Hepatocyte (in vitro differentiated cells): ENCODE results near the gene SLC34A1. TPM values are rescaled to one million over a fixed set of nuclear protein-coding genes. Genes with fewer than 3 reads are reported as not detected.

ENCODE experiments used
- DNase-seq: peaks from one replicate; pipeline ENCODE4 v3.0.0-alpha.2; 2016; ENCODE audit warnings: low spot score
- H2AFZ ChIP-seq: fragments of 200-600 bp; sonication (generic); 2 replicates; pipeline ENCODE4 v1.6.0; 2016; ENCODE audit warnings: antibody characterized with exemption, mild to moderate bottlenecking
- H3K27ac ChIP-seq: fragments of 200-600 bp; sonication (generic); 2 replicates; pipeline ENCODE4 v1.5.1; 2016; ENCODE audit warnings: mild to moderate bottlenecking
- H3K27me3 ChIP-seq: fragments of 200-600 bp; sonication (generic); 2 replicates; pipeline ENCODE4 v1.6.1; 2016
- H3K36me3 ChIP-seq: fragments of 200-600 bp; sonication (generic); replicated peaks from 2 replicates; pipeline ENCODE4 v1.5.1; 2016; ENCODE audit warnings: low read depth; ENCODE audit not compliant: insufficient read depth
- H3K4me1 ChIP-seq: fragments of 200-600 bp; sonication (generic); 2 replicates; pipeline ENCODE4 v1.5.1; 2016; ENCODE audit warnings: mild to moderate bottlenecking, moderate library complexity; ENCODE audit not compliant: insufficient read depth
- H3K4me2 ChIP-seq: fragments of 200-600 bp; sonication (generic); 2 replicates; pipeline ENCODE4 v1.6.0; 2016
- H3K4me3 ChIP-seq: fragments of 200-600 bp; sonication (generic); 2 replicates; pipeline ENCODE4 v1.5.1; 2016; ENCODE audit warnings: mild to moderate bottlenecking
- H3K79me2 ChIP-seq: fragments of 200-600 bp; sonication (generic); 2 replicates; pipeline ENCODE4 v1.6.0; 2017; ENCODE audit warnings: mild to moderate bottlenecking
- H3K9me2 ChIP-seq: fragments of 200-600 bp; sonication (generic); replicated peaks from 2 replicates; pipeline ENCODE4 v1.6.0; 2017; ENCODE audit warnings: mild to moderate bottlenecking; ENCODE audit not compliant: insufficient read depth
- H3K9me3 ChIP-seq: fragments of 200-600 bp; sonication (generic); 2 replicates; pipeline ENCODE4 v1.5.1; 2016; ENCODE audit warnings: low read depth, mild to moderate bottlenecking
- H4K20me1 ChIP-seq: fragments of 200-600 bp; sonication (generic); 2 replicates; pipeline ENCODE4 v1.6.0; 2016; ENCODE audit warnings: mild to moderate bottlenecking; ENCODE audit not compliant: insufficient read depth, poor library complexity, severe bottlenecking
- EZH2 ChIP-seq: fragments of 200-600 bp; sonication (generic); IDR thresholded peaks from 2 replicates; pipeline ENCODE4 v1.6.1; 2016; ENCODE audit warnings: antibody characterized with exemption, mild to moderate bottlenecking, borderline replicate concordance
- EZH2phosphoT487 ChIP-seq: fragments of 200-600 bp; sonication (generic); IDR thresholded peaks from one replicate; pipeline ENCODE4 v1.6.1; 2018; ENCODE audit warnings: antibody characterized with exemption, mild to moderate bottlenecking, low read depth, moderate library complexity; ENCODE audit not compliant: unreplicated experiment, severe bottlenecking
- WGBS: methylation state at CpG from one replicate; pipeline ENCODE4 v1.1.6; 2016; ENCODE audit warnings: low lambda C conversion rate; ENCODE audit errors: missing lambda C conversion rate; 5-methylcytosine and 5-hydroxymethylcytosine counted together
- polyA plus RNA-seq: library from polyadenylated mRNA; unstranded; fragments of >200 nt; fragmentation: Nextera tagmentation; extraction: Ambion mirVana; gene quantifications from 2 replicates; pipeline ENCODE4 v1.2.1, GENCODE V29; 2016
- total RNA-seq: library from RNA; depleted of rRNA; stranded (reverse); fragments of >200 nt; gene quantifications from 2 replicates; pipeline ENCODE4 v1.2.3, GENCODE V29; 2014
- TF ChIP-seq, protein P1 (sequence below): fragments of 200-600 bp; sonication (generic); IDR thresholded peaks from 2 replicates; pipeline ENCODE4 v1.5.1; 2016; ENCODE audit warnings: antibody characterized with exemption, mild to moderate bottlenecking; ENCODE audit not compliant: poor library complexity

SLC34A1 gene
- total and polyA plus RNA-seq, 2 experiments from 2014 or later = not detected

DNA sequence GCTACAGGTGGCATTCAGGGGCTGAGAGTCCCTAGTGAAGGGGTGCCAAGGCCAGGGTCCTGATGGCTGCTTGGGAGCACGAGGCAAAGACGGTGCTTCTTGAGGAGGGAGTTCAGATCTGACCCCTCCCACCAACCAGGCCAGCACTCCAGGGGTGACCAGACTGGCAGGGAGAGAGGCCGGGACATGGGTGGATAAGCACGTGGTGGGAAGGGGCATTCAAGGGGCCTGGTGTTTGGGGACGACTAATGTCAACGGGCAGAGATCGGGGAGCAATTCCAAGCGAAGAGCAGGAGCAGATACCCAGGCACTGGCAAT is 22.0 kb upstream of the SLC34A1 start:
- H3K4me1 ChIP-seq = peaks cover 24% of the 10 kb centered on the region
- 76% methylated on average over 8 of the region's 8 CpGs for WGBS
- no peaks in the 10 kb centered on the region for H3K9me3 ChIP-seq
- H3K27me3 ChIP-seq = no peaks in the 10 kb centered on the region
- peak overlapping the region; percentile 91 for H3K4me2 ChIP-seq
- H2AFZ ChIP-seq = no peak overlapping the region
- no peaks in the 10 kb centered on the region for H3K36me3 ChIP-seq
- H3K79me2 ChIP-seq = no peaks in the 10 kb centered on the region
- no peak overlapping the region for H3K4me3 ChIP-seq
- TF ChIP-seq EZH2phosphoT487 = no peak
- no peak for TF ChIP-seq EZH2
- TF ChIP-seq, protein P1, sequence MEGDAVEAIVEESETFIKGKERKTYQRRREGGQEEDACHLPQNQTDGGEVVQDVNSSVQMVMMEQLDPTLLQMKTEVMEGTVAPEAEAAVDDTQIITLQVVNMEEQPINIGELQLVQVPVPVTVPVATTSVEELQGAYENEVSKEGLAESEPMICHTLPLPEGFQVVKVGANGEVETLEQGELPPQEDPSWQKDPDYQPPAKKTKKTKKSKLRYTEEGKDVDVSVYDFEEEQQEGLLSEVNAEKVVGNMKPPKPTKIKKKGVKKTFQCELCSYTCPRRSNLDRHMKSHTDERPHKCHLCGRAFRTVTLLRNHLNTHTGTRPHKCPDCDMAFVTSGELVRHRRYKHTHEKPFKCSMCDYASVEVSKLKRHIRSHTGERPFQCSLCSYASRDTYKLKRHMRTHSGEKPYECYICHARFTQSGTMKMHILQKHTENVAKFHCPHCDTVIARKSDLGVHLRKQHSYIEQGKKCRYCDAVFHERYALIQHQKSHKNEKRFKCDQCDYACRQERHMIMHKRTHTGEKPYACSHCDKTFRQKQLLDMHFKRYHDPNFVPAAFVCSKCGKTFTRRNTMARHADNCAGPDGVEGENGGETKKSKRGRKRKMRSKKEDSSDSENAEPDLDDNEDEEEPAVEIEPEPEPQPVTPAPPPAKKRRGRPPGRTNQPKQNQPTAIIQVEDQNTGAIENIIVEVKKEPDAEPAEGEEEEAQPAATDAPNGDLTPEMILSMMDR = no peak
- DNase-seq = no peak
- peak overlapping the region; percentile 41 for H3K27ac ChIP-seq
- no peaks in the 10 kb centered on the region for H3K9me2 ChIP-seq
- H4K20me1 ChIP-seq = no peaks in the 10 kb centered on the region

DNA sequence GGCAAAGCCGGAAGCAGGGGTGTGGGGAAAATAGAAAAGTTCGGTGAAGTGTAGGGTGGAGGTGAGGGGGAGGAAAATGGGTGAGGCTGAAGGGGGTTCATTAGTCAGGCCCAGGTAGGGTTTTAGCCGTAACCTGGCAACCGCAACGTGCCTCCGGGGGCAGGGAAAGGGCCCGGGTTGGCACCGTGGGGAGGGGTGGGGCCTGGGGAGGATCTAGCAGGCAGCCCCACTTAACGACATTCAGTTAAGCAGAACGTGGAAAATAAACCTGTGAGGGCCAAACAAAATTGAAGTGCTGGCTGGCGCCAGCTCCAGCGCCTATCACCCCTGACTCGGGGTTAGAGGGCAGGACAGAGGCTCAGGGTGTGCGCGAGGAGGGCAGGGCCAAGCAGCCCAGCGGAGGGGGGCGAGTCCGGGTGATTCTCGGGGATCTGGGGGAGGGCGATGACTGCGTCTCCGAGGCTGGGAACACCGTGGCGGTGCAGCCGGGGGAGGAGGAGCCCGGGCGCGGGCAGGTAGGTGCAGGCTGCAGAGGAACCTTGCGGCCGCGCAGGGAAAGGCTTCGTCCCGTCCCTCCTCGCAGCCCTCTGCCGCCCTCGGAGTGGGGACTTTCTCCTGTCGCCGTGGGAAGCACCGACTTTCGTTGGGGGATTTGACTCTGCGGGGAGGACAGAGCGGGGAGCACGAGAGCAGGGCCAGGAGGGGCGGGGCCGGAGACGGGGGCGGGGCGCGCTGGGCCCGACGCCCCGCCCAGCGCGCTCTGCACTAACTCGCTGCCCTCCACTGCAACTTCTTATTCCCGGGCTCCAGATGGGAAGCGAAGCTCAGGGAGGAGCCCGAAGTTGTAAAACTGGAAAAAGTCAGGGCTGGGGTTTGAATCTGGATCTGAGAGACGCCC is 21.4 kb upstream of the SLC34A1 start:
- H3K4me1 ChIP-seq = peaks cover 29% of the 10 kb centered on the region

DNA sequence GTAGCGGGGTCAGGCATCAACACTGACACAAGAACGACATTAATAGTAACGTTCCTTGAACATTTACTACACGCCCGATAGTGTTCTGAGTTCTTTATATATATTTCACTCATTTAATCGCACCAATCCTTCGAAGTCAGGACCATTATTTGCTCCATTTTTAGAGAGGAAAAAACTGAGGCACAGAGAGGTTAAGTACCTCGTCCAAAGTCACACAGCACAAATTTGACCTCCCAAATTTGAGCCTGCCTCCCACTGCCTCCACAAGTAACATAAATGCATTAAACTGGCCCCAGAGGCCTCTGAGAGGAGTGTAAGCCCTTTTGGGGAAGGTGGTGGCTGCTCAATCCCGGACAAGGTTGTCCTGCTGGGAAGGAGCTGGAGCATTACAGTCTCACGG is 20.7 kb upstream of the SLC34A1 start:
- H3K9me3 ChIP-seq = no peaks in the 10 kb centered on the region
- H3K4me2 ChIP-seq = peak overlapping the region; percentile 91
- H3K27ac ChIP-seq = no peak overlapping the region
- H2AFZ ChIP-seq = peak overlapping the region; percentile 88
- H3K4me3 ChIP-seq = peak overlapping the region; percentile 57
- no peaks in the 10 kb centered on the region for H3K79me2 ChIP-seq
- no peaks in the 10 kb centered on the region for H3K27me3 ChIP-seq
- no peak for DNase-seq
- TF ChIP-seq EZH2phosphoT487 (no peak), EZH2 (no peak)
- no peaks in the 10 kb centered on the region for H3K36me3 ChIP-seq
- WGBS = 57% methylated on average over 10 of the region's 10 CpGs
- no peaks in the 10 kb centered on the region for H3K9me2 ChIP-seq
- peaks cover 29% of the 10 kb centered on the region for H3K4me1 ChIP-seq
- no peaks in the 10 kb centered on the region for H4K20me1 ChIP-seq

More for the DNA sequence above, 21.4 kb upstream of the SLC34A1 start:
- WGBS = 12% methylated on average over 32 of the region's 59 CpGs
- H3K9me2 ChIP-seq = no peaks in the 10 kb centered on the region
- H2AFZ ChIP-seq = peak overlapping the region; percentile 88
- TF ChIP-seq EZH2 = no peak
- no peak for TF ChIP-seq EZH2phosphoT487
- TF ChIP-seq, protein P1 = no peak
- H3K27ac ChIP-seq = peak overlapping the region; percentile 41
- peak overlapping the region; percentile 91 for H3K4me2 ChIP-seq
- H4K20me1 ChIP-seq = no peaks in the 10 kb centered on the region
- H3K4me3 ChIP-seq = peak overlapping the region; percentile 57
- H3K36me3 ChIP-seq = no peaks in the 10 kb centered on the region
- no peaks in the 10 kb centered on the region for H3K9me3 ChIP-seq
- DNase-seq = peak; percentile 82
- no peaks in the 10 kb centered on the region for H3K27me3 ChIP-seq
- H3K79me2 ChIP-seq = no peaks in the 10 kb centered on the region

DNA sequence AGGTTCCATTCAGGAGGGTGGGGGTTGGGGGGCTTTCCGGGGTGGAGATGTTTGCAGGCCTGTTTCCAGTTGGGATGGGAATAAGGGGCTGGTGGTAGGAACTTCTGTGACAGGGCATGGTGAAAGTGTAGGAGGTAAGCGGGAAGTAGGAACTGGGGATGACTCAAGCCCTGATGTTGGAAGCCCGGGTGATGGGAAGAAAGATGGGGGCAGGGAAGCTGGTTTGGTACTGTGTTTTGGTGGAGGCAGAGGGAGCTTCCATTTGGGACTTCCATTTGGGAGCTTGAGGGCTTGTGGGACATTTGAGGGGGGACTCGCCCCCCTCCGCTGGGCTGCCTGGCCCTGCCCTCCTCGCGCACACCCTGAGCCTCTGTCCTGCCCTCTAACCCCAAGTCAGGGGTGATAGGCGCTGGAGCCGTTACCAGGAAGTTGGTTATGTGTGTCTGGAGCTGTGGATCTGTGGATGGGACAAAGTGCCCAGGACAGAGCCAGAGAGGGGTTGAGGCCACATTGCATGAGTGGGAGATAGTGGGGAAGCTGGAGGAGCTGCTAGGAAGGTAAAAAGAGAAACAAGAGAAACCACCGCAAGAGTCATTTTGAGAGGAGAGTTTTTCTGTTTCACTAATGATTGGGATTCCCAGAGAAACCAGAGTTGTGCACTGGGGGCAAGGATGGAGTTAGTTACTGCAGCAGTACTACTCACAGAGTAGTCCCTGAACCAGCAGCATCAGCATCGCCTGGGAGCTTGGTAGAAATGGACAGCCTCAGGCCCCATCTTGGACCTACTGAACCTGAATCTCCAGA is 19.9 kb upstream of the SLC34A1 start:
- Histone ChIP-seq H3K79me2 (no peaks in the 10 kb centered on the region), H3K4me3 (no peak overlapping the region), H4K20me1 (no peaks in the 10 kb centered on the region), H3K9me3 (no peaks in the 10 kb centered on the region), H3K9me2 (no peaks in the 10 kb centered on the region), H2AFZ (no peak overlapping the region), H3K4me1 (peaks cover 29% of the 10 kb centered on the region), H3K36me3 (no peaks in the 10 kb centered on the region), H3K27ac (no peak overlapping the region), H3K4me2 (no peak overlapping the region), H3K27me3 (no peaks in the 10 kb centered on the region)
- 95% methylated on average over 11 of the region's 11 CpGs for WGBS
- no peak for DNase-seq
- TF ChIP-seq EZH2 (no peak), EZH2phosphoT487 (no peak)
- TF ChIP-seq, protein P1 = no peak
